ENCODE data around the gene CDH12.

DNA sequence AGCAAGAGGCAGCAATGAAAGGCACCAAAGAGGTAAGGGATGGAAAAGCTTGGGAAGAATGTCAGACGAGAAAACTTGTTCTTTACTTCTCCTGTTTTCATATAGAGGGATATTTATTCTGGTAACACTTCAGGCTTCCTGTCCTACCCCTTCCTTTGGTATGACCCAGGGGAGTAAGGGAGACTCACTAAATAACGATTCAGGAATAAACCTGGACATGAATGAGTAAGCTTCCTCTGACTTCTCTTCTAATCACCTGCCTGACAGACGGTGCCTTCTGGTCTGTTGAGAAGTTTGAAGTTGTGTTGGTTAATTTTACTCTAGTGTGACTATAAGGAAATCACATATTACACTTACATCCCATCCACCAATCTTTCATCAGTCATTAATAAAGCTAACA lies 461.2 kb downstream of the CDH12 start:
- no peak for TF ChIP-seq GATA3 (IDR thresholded peaks at IDR 0.05; ENCODE audit: low read depth, low read length)
- no peak for TF ChIP-seq GATA2 (IDR thresholded peaks at IDR 0.05; ENCODE audit: low read depth, low read length)

All from SH-SY5Y (cell line).